HG03469 (cell line): ENCODE data around the gene NR3C2.

Source experiments
- ATAC-seq: cut with Tn5 transposase; IDR thresholded peaks from one replicate; pipeline ENCODE4 v1.9.1; 2021; ENCODE audit warnings: mild to moderate bottlenecking, moderate library complexity, moderate number of reproducible peaks; ENCODE audit not compliant: unreplicated experiment

NR3C2 gene

DNA sequence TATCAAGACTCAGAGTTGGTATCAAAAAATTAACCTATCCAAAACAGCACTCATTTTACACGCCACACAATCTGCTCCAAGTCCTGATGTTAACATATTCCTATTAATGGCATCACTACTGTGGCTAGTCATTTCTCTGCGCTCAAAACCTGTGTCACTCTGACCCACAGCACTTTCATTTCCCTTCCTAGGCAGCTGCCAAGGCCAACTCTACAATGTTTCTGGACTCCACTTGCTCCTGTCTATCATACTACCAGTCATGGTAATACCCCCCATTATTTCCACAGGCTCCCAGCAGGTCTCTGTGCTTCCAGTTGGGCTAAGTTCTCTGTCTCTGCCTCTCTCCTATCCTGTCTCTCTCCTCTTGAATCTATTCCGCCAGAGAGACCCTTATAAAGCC lies 323.6 kb downstream of the NR3C2 start:
- ATAC-seq = no peak

- ATAC-seq = no peak
Measured at GRCh38 chr4:148118179-148118578, 324.0 kb downstream of the NR3C2 start.

GRCh38 chr4:148116969-148117368 lies 325.2 kb downstream of the NR3C2 start:
- no peak for ATAC-seq

- ATAC-seq = no peak
Measured at GRCh38 chr4:148116264-148116663, 325.9 kb downstream of the NR3C2 start.

DNA sequence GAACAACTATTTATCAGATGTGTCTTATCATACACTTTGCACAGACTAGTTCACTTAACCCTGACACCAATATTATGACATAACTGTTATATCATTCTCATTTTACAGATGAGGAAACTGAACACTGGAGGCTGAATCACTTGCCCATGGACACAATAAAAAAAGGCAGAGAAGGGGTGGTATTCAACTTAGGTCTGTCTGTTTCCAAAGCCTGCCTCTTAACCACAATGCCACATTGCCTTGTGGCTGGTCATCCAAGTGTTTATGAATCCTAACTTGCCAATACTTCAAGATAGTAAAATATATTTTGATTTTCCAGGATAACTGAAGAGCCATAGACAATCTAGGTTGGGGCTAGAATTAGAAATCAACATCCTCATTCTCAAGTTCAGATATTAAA lies 327.8 kb downstream of the NR3C2 start:
- ATAC-seq = no peak

- ATAC-seq = no peak
Measured at GRCh38 chr4:148112231-148112982, 329.8 kb downstream of the NR3C2 start.

DNA sequence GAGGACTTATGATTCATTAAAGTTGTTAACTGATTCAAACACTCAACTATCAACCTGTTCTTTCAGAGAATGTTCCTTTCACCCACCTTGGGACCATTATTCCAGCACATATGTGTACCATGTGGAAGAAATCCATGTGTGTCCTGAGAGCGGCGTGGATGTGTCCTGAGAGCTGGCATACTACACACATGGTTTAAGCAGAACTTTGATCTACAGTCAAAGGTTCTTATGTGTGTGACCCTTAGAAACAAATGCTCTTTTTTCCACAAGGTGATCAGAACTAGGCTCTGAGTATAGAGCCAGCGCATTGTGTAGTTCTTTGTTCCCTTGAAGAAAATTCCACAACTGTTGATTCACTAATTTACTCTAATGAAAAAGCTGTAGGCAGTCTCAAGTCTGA lies 332.0 kb downstream of the NR3C2 start:
- ATAC-seq = no peak

- ATAC-seq = no peak
Measured at GRCh38 chr4:148109216-148109615, 333.0 kb downstream of the NR3C2 start.

GRCh38 chr4:148108766-148109165 lies 333.4 kb downstream of the NR3C2 start:
- no peak for ATAC-seq

DNA sequence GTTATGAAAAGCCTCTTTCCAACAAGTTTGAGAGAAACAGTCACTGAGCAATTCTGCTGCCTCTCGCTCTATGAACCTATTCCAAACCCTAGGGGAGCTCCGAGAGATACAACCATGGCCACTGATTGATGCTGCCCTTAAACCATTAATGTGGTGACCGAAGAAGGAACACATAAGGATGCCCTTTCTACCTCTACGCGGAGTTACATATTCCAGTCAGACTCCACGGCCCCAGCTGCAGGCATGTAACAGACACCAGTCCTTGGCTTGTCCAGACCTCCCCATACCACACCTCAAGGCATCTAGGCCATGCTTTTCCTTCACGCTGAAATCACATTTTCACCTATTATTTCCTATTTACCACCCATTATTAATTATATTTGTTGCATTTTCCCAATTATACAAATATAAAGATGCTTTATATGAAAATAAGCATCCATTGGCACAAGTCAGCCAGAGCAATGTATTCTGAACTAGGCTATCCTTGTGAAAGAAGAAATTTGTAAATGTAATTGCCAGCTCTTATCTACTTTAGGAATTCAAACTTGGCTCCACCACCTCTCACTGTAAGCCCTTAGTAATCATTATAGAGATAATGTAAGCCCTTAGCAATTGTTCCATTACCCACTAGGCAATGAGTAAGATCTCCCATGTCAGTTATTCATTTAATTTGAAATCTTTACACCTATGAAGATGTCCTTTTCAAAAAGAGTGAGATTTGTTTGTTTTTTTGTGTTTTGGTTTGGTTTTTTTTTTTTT lies 338.4 kb downstream of the NR3C2 start:
- ATAC-seq = no peak

DNA sequence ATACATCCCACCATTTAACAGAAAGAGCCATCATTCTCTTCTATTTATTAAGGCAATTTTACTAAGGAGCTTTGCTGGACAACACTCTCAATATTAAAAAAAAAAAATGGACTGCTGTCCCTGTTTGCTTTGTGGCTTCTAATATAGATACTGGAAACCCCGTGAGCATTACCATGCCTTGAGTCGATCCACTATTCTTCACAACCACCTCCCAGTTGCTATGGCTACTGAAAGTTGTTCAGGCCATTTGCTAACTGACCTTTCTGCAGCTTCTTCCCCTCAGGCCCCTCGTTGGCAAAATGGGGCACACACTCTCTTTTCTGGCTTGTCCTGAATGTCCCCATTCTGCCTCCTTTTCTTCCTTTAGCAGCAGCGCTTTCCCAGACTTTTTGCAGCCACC lies 340.4 kb downstream of the NR3C2 start:
- ATAC-seq = no peak

DNA sequence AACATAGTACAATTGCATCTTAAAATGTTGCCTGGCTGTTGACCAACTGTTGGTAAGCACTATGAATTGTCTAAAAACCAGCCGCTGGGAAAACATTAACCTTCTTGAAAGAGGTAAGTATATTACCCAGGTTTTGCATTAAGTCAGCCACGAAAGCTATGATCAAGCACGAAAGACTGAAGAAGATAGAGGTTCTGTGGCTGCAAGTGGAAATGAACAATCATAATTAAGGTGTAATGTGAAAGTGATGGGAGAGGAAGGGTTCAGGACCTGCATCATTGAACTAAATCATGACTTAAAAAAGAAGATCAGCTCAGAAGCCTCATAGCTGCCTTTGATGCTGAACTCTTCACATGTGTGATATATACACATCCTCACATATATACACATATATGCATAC lies 341.0 kb downstream of the NR3C2 start:
- ATAC-seq = no peak

DNA sequence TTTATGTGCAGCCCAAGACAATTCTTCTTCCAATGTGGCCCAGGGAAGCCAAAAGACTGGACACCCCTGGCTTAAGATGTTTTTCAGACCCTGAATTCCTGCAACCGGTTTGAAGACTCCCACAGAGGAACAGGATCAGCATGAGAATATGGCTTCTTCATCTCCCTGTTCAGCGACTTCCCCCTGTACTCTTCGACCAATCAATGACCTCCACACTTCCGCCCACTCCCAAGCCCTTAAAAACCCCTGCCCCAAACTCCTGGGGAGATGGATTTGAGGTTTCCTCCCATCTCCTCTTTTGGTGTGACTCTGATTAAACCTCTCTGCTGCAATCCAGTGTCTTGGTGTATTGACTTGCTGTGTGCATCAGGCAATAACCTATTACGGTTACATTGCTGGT lies 344.4 kb downstream of the NR3C2 start:
- no peak for ATAC-seq

DNA sequence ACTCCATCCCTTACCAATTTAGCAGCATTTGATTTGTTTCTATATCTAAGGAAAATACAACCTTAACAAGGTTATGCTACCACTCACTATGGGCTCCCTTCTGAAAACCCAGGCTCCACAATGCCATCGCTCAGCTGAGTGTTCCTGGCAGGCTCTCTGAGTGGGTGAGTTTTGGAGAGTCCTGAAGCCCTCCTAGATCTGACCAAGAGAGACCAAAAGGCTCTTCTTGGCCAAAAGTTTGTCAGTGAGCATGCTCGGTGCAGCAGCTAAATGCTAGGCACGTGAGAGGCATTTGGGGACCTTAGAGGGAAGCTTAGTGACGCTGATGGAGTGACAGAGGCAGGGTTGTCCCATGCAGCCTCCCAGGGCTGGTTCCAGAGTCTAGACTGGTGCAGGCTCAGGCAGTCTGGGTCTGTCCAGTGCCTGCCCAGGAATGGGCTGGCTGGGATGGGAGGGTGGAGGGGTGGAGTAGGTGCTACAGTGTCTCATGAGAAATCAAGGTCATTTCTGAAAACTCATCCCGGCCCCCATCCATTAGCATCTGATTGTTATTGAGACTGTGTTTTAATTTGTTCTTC lies 346.8 kb downstream of the NR3C2 start:
- ATAC-seq = no peak

GRCh38 chr4:148094149-148094548 lies 348.1 kb downstream of the NR3C2 start:
- no peak for ATAC-seq

DNA sequence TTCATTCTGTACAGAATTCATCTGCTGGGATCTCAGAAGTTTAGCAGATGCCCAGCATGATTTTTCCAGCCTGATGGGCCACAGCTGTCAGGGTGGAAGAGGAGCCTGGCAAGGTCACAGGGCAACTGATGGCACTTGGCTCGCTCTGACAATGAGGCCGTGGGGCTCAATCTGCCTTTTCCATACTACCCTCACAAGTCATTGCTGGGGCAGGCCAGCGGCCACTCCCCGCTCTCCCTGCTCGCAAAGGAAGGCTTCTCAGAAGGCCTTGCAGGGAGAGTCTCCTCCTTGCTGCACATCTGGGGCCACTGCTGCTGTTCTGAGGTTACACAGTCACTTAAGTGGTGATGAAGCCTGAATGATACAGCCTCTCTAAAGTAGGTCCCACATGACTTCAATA lies 349.1 kb downstream of the NR3C2 start:
- ATAC-seq = no peak

- ATAC-seq = no peak
Measured at GRCh38 chr4:148092316-148093014, 349.7 kb downstream of the NR3C2 start.

DNA sequence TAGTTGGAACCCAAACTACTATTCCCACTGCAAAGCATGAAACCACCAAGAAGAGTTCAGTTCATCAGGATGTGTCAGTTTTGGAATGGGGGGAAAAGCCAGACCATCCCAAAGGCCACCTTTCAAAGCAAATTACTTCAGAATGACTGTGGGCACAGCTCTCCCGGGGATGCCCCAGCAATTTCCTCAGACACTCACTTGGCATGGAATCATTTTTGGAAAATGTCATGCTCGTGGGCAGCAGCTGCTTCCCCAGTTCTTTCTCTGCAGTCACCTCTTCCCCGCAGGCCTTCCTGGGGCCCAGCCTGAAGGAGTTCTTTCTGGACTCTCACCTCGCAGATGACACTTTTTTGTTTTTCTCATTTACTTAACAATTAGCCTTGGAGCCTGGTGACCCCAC lies 350.3 kb downstream of the NR3C2 start:
- no peak for ATAC-seq

DNA sequence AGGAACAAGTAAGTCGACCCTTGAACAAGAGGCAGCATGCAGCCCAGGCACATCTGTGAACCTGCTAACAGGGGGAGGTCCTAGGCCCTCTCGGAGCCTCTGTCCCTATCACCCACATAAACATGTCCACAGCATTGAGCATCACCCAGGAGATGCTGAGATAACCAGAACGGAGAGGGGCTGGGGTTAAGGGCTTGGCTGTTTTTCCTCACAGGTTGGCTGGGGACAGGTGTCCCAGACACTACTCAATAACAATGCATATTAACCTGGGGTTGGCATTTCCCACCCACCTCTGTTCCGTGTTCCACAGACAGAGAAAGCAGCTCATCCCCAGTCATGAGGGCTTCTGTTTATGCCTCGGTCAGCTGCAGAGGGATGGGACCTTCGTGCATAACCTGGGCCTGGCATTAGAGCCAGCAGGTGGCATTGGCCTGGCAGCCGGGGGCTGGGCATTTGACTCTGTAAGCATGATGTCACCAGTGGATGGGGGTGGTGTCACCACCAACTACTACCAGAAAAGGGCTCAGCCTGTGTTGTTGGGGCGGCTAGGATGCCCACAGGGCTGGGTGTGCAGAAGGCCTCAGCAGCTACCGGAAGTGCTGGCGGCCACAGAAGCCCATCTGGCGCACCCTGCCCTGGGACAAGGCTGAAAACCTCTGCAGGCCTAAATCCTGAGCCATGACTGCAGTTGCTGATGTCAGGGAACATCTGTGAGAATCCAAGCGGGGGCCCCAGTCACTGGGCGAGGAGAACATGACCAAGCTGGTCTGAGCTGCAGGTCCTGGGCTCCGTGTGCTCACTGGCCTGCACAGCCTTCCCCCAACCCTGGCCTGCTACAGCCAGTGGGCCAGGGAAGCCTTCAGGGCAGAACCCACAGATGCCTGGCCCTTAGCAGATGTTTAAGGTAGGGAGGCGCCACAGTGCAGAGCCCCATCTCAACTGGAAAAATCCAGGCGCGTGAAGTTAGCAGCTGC lies 351.4 kb downstream of the NR3C2 start:
- no peak for ATAC-seq

DNA sequence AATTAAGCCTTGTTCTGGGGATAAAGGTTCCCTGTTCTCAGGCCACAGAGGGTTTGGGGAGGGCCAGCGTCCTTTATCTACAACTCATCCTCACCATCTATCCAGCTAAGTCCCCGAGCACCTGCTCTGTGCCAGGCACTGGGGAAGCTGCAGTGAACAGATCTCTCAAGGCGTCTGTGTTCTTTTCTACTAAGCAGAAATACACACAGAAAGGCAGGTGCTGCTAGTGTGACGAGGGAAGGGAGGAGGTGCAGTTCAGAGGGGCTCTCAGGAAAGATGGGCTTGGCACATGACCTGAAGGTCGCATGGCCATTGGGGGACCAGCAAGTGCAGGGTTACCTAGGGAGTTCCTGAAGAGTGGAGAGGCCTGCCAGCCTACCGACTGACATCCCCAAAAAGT lies 352.2 kb downstream of the NR3C2 start:
- ATAC-seq = no peak
